SK-N-SH treated with all-trans-retinoic acid at 6 μM for 48 hours (cell line): ENCODE data around the gene KCNAB3.

Experiments used
- ARNTL ChIP-seq: fragments of 450-650 bp; formaldehyde crosslinking; IDR thresholded peaks from 2 replicates; pipeline ENCODE4 v1.5.0; 2020; ENCODE audit warnings: low read depth, mild to moderate bottlenecking, moderate library complexity, borderline replicate concordance
- ESRRG ChIP-seq: fragments of 250-450 bp; sonication (Bioruptor Pico); IDR thresholded peaks from 2 replicates; pipeline ENCODE4 v1.6.1; 2021; ENCODE audit warnings: mild to moderate bottlenecking
- GLIS3 ChIP-seq: fragments of 250-450 bp; sonication (Bioruptor Pico); IDR thresholded peaks from 2 replicates; pipeline ENCODE4 v1.5.0; 2020; ENCODE audit warnings: mild to moderate bottlenecking, moderate library complexity
- PATZ1 ChIP-seq: fragments of 250-450 bp; sonication (Bioruptor Pico); IDR thresholded peaks from 2 replicates; pipeline ENCODE4 v1.8.0; 2020; ENCODE audit warnings: mild to moderate bottlenecking, moderate library complexity, borderline replicate concordance
- POU6F1 ChIP-seq: fragments of 250-450 bp; sonication (Bioruptor Pico); IDR thresholded peaks from 2 replicates; pipeline ENCODE4 v1.8.0; 2021; ENCODE audit warnings: low read depth, mild to moderate bottlenecking, moderate library complexity, borderline replicate concordance
- PPARA ChIP-seq: fragments of 250-450 bp; sonication (Bioruptor Pico); IDR thresholded peaks from 2 replicates; pipeline ENCODE4 v1.5.0; 2020; ENCODE audit warnings: mild to moderate bottlenecking, borderline replicate concordance
- RARB ChIP-seq: fragments of 250-450 bp; sonication (Bioruptor Pico); IDR thresholded peaks from 2 replicates; pipeline ENCODE4 v1.8.0; 2021; ENCODE audit warnings: mild to moderate bottlenecking, moderate library complexity
- SNAI2 ChIP-seq: fragments of 250-450 bp; sonication (Bioruptor Pico); IDR thresholded peaks from 2 replicates; pipeline ENCODE4 v1.5.0; 2020; ENCODE audit warnings: mild to moderate bottlenecking, moderate library complexity
- TOX ChIP-seq: fragments of 250-450 bp; sonication (Bioruptor Pico); IDR thresholded peaks from 2 replicates; pipeline ENCODE4 v1.8.0; 2021; ENCODE audit warnings: mild to moderate bottlenecking, moderate library complexity, borderline replicate concordance
- ZC3H10 ChIP-seq: fragments of 250-450 bp; sonication (Bioruptor Pico); IDR thresholded peaks from 2 replicates; pipeline ENCODE4 v1.5.1; 2021; ENCODE audit warnings: mild to moderate bottlenecking, moderate library complexity
- ZFP3 ChIP-seq: fragments of 250-450 bp; sonication (Bioruptor Pico); IDR thresholded peaks from 2 replicates; pipeline ENCODE4 v1.5.0; 2020; ENCODE audit warnings: mild to moderate bottlenecking, moderate library complexity
- ZFP30 ChIP-seq: fragments of 450-650 bp; formaldehyde crosslinking; IDR thresholded peaks from 2 replicates; pipeline ENCODE4 v1.5.0; 2022; ENCODE audit warnings: mild to moderate bottlenecking, moderate library complexity
- ZNF565 ChIP-seq: fragments of 450-650 bp; formaldehyde crosslinking; conservative IDR thresholded peaks from 2 replicates; pipeline ENCODE4 v1.5.0; 2020; ENCODE audit warnings: low read depth, mild to moderate bottlenecking, moderate library complexity

GRCh38 chr17:7950578-7950977 lies 20.9 kb upstream of the KCNAB3 start:
- TF ChIP-seq TOX (no peak), ZFP3 (no peak), PATZ1 (CRISPR knock-in tag) (no peak), ARNTL (CRISPR knock-in tag) (no peak), GLIS3 (CRISPR knock-in tag) (no peak), PPARA (no peak), SNAI2 (CRISPR knock-in tag) (no peak), ZNF565 (CRISPR knock-in tag) (no peak), RARB (CRISPR knock-in tag) (no peak), ZFP30 (CRISPR knock-in tag) (no peak), ESRRG (no peak), POU6F1 (CRISPR knock-in tag) (no peak), ZC3H10 (CRISPR knock-in tag) (no peak)
